Measurements from ENCODE around the gene RASSF3. TPM values are rescaled to one million over a fixed set of nuclear protein-coding genes. Genes with fewer than 3 reads are reported as not detected.

RASSF3 gene
- total RNA-seq, 1 donor from 2014 or later = 143 TPM

DNA sequence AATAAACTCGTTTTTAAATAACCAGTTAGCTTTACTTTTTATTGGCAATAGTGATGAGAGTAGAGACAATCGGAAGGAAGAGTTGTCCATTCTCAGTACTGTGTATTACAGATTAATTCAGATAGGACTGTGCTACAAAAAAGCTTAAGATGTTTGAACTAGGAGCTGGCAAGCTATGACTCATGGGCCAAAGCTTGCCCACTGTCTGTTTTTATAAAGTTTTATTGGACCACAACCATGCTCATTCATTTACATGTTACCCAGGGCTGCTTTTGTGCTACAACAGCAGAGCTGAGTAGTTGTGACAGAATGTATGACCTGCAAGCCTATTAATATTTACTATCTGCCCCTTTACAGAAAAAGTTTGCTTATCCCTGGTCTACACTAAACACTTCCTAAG is 129.5 kb downstream of the RASSF3 start:
- no peak for DNase-seq
- intact Hi-C loops (cut with micrococcal nuclease) = no loop called here
- ATAC-seq = no peak

DNA sequence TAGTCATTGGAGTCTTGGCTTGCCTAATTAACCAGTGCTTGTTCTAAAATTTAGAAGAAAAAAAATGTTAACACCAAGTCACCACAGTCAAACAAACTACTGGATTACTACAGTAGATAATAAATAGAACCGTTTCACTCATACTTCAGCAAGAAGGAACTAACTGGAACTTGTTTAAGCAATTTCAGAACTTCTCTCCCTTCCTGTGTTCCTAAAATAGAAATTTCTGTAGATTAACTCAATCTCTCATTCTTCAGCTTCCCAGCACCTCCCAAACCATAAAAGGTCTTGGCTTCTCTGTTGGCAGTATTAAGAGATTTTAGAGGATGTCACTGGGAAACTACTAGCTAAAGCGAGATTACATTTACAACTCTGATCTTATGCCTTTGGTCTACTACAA is 130.4 kb downstream of the RASSF3 start:
- no peak for DNase-seq
- intact Hi-C loops (cut with micrococcal nuclease) = no loop called here
- no peak for ATAC-seq

DNA sequence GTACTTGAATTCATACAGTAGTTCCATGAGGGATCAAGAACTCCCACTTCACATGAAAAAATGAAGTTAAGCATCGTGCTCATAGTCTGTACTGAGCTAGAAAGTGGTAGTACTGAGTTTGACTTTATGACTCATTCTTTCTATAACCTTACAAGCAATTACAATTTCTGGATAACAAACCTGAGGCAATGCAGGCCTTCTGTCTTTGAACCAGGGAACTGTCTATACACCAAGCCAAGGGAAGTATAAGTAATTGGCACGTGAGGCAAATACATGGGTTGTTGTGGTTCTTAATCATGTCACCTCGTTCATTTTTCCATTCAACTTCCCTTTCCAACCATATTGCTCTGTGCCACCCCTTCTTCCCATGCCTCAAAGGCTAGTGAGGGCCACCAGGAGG is 132.1 kb downstream of the RASSF3 start:
- intact Hi-C loops (cut with micrococcal nuclease) = no loop called here
- DNase-seq (no peak), ATAC-seq (no peak)

- intact Hi-C loops (cut with micrococcal nuclease) = no loop called here
- DNase-seq (no peak), ATAC-seq (no peak)
Observed at GRCh38 chr12:64743206-64743605, 132.9 kb downstream of the RASSF3 start.

GRCh38 chr12:64744422-64745258 is 134.3 kb downstream of the RASSF3 start:
- ATAC-seq (no peak), DNase-seq (no peak)
- intact Hi-C loops (cut with micrococcal nuclease) = no loop called here

GRCh38 chr12:64745259-64745807 is 135.0 kb downstream of the RASSF3 start:
- ATAC-seq (no peak), DNase-seq (no peak)
- intact Hi-C loops (cut with micrococcal nuclease) = no loop called here

GRCh38 chr12:64745980-64746379 is 135.7 kb downstream of the RASSF3 start:
- intact Hi-C loops (cut with micrococcal nuclease) = no loop called here
- DNase-seq = no peak
- no peak for ATAC-seq

DNA sequence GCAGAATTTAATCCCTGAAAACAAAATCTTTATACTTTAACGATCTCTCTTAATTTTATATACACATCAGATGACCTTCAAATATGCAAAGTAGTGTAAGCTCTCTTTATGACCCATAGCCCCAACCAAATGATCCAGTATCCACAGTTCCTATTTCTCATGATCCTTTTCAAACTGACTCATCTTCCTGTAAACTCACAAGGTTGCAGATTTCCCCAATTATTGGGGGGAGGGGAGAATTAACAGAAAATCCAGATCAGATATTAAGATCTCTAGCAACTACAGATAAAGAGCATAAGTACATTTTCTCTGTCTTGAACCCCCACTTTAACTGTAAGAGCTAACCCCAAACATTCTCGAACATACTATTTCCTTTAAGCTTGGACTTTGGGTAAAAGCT is 136.4 kb downstream of the RASSF3 start:
- intact Hi-C loops (cut with micrococcal nuclease) = no loop called here
- DNase-seq = no peak
- no peak for ATAC-seq

Small RNA genes lying within 50 kb of the gene (microRNA-seq; reads per million reads assigned to microRNA genes)
- gene MIR548C (ENCODE audit: borderline number of aligned reads) = not detected
- gene MIR548Z (ENCODE audit: borderline number of aligned reads) = not detected

Other genes with a start within 250 kb of the RASSF3 start
- not detected for gene C12orf56, start 219.7 kb upstream of the RASSF3 start, total RNA-seq
- 24.7 TPM for gene XPOT, start 206.1 kb upstream of the RASSF3 start, total RNA-seq
- gene TBK1, start 158.4 kb upstream of the RASSF3 start, total RNA-seq = 11.7 TPM
- 120 TPM for gene GNS, start 148.9 kb downstream of the RASSF3 start, total RNA-seq
- gene TBC1D30, start 214.2 kb downstream of the RASSF3 start, total RNA-seq = 0.47 TPM

Measured in left ventricle myocardium superior (tissue), 1 donor.